T-cell (primary cell): Measurements from ENCODE around the gene CPNE7. TPM values are rescaled to one million over a fixed set of nuclear protein-coding genes. Genes with fewer than 3 reads are reported as not detected.

ENCODE experiments used
- ATAC-seq, 4 experiments: fragments of 200-7000 bp in 3 of 4; fragments of 150-1000 bp in 1 of 4; cut with Tn5 transposase; replicated peaks in 1 of 4; 1 replicate in 3 of 4; 2 replicates in 1 of 4; pipeline ENCODE4 v1.10.0; 2021; ENCODE audit warnings: moderate library complexity in 3 of 4, mild to moderate bottlenecking in 2 of 4, moderate number of reproducible peaks in 1 of 4
- CTCF ChIA-PET, 2 donors: fragments of 300-600 bp; sonication (Branson Sonifier 250); formaldehyde crosslinking; loops; one replicate each; lab custom pipeline; 2022; ENCODE audit warnings: antibody characterized with exemption in 2 of 2; lab: Charles Lee
- POLR2A ChIA-PET, 2 donors: fragments of 300-600 bp; sonication (Branson Sonifier 250); formaldehyde crosslinking; loops; one replicate each; lab custom pipeline; 2022; ENCODE audit warnings: antibody characterized with exemption in 2 of 2; lab: Charles Lee
- DNase-seq, 35 experiments: peaks; one replicate each; pipeline versions ENCODE4 v3.0.0 to v3.0.0-alpha.2; 2013 to 2023
- H3K27ac ChIP-seq: one replicate; pipeline ENCODE4 v1.5.1; 2013; ENCODE audit warnings: low read length
- H3K27me3 ChIP-seq, 2 experiments: replicated peaks in 1 of 2; 1 replicate in 1 of 2; 2 replicates in 1 of 2; pipeline versions ENCODE4 v1.6.1 to v1.7.0; 2013; ENCODE audit warnings: low read length in 1 of 2, mixed read lengths in 1 of 2; ENCODE audit not compliant: control insufficient read depth in 2 of 2, insufficient read depth in 2 of 2; ENCODE audit errors: extremely low read depth in 1 of 2
- H3K36me3 ChIP-seq, 2 donors: 1 replicate in 1 of 2; 2 replicates in 1 of 2; pipeline versions ENCODE4 v1.6.1 to v1.7.0; 2013; ENCODE audit warnings: low read length in 1 of 2; ENCODE audit not compliant: control insufficient read depth in 2 of 2, insufficient read depth in 1 of 2; ENCODE audit errors: extremely low read depth in 1 of 2
- H3K4me1 ChIP-seq, 2 experiments: 1 replicate in 1 of 2; 2 replicates in 1 of 2; pipeline versions ENCODE4 v1.6.1 to v1.7.0; 2013; ENCODE audit warnings: low read length in 2 of 2, mixed read lengths in 1 of 2; ENCODE audit not compliant: insufficient read depth in 2 of 2, control insufficient read depth in 1 of 2; ENCODE audit errors: extremely low read depth in 1 of 2
- H3K4me3 ChIP-seq, 2 donors: 1 replicate in 1 of 2; 2 replicates in 1 of 2; pipeline versions ENCODE4 v1.5.1 to v1.7.0; 2013; ENCODE audit warnings: mild to moderate bottlenecking in 2 of 2, low read length in 1 of 2, moderate library complexity in 1 of 2; ENCODE audit not compliant: control insufficient read depth in 1 of 2; ENCODE audit errors: extremely low read depth in 1 of 2
- H3K9me3 ChIP-seq: 2 replicates; pipeline ENCODE4 v1.7.0; 2013
- H3K27ac Mint-ChIP-seq, 2 donors: one replicate each; pipeline ENCODE4 v1.8.0; 2020 to 2021; ENCODE audit warnings: mild to moderate bottlenecking in 2 of 2, mixed read lengths in 2 of 2
- H3K27me3 Mint-ChIP-seq, 2 donors: one replicate each; pipeline ENCODE4 v1.8.0; 2021 to 2022; ENCODE audit warnings: mixed read lengths in 2 of 2
- H3K36me3 Mint-ChIP-seq: one replicate; pipeline ENCODE4 v1.8.0; 2021; ENCODE audit warnings: mixed read lengths
- H3K4me1 Mint-ChIP-seq, 3 donors: one replicate each; pipeline ENCODE4 v1.8.0; 2020 to 2022; ENCODE audit warnings: mixed read lengths in 3 of 3, mild to moderate bottlenecking in 1 of 3
- H3K4me3 Mint-ChIP-seq, 3 donors: one replicate each; pipeline ENCODE4 v1.8.0; 2020 to 2022; ENCODE audit warnings: mild to moderate bottlenecking in 3 of 3, mixed read lengths in 3 of 3, moderate library complexity in 3 of 3
- H3K9me3 Mint-ChIP-seq, 3 donors: one replicate each; pipeline ENCODE4 v1.8.0; 2020 to 2022; ENCODE audit warnings: mixed read lengths in 3 of 3
- WGBS: methylation state at CpG from one replicate; pipeline ENCODE4 v1.1.5; 2013; ENCODE audit warnings: missing lambda C conversion rate; ENCODE audit not compliant: insufficient coverage; 5-methylcytosine and 5-hydroxymethylcytosine counted together
- total RNA-seq, 35 experiments: library from RNA in 6 of 35; stranded (reverse) in 6 of 35; fragments of 120-200 nt in 1 of 35; gene quantifications; one replicate each; pipeline versions ENCODE4 v1.2.1 to v1.2.4 and lab custom pipeline; 2013 to 2026

CPNE7 gene
- total RNA-seq, 5 donors from 2014 or later (not counting 1 experiment from before 2014, with no cell fraction given): 1.9 to 8.7 (median 5.1) TPM

DNA sequence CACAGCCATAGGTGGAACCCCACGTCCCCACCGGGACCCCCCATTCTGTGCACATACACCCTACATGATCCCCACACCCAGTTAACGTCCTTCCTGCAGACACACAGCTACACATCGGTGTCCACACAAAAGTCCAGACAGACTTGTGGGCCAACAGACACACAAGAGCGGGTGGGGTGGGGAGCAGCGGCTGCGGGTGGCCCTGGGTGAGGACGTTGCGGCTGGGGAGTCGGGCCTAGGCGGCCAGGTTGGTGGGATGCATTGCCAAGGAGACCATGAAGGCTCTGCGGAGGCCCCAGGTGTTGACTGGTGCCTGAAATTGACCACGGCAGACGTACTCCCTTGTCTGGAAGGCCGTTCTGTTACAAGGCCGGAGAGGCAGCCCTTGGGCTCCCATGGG is 29.2 kb downstream of the CPNE7 start:
- H3K27ac Mint-ChIP-seq: no peak overlapping the region
- Histone ChIP-seq H3K4me1 (peaks cover 0 to 16% of the 10 kb centered on the region in 2 experiments), H3K36me3 (no peaks in the 10 kb centered on the region), H3K9me3 (no peaks in the 10 kb centered on the region), H3K27me3 (peaks cover 0 to 2% of the 10 kb centered on the region in 2 experiments), H3K27ac (no peak overlapping the region), H3K4me3 (no peak overlapping the region)
- ChIA-PET CTCF (no interaction called here), POLR2A (no interaction called here)
- DNase-seq (no peak), ATAC-seq (no peak)
- H3K4me1 Mint-ChIP-seq: peaks cover 14 to 19% (median 14%) of the 10 kb centered on the region in 3 donors
- H3K9me3 Mint-ChIP-seq: no peaks in the 10 kb centered on the region
- H3K4me3 Mint-ChIP-seq: no peak overlapping the region
- H3K36me3 Mint-ChIP-seq: no peaks in the 10 kb centered on the region
- 90% methylated on average over 14 of the region's 16 CpGs for WGBS
- no peaks in the 10 kb centered on the region for H3K27me3 Mint-ChIP-seq

DNA sequence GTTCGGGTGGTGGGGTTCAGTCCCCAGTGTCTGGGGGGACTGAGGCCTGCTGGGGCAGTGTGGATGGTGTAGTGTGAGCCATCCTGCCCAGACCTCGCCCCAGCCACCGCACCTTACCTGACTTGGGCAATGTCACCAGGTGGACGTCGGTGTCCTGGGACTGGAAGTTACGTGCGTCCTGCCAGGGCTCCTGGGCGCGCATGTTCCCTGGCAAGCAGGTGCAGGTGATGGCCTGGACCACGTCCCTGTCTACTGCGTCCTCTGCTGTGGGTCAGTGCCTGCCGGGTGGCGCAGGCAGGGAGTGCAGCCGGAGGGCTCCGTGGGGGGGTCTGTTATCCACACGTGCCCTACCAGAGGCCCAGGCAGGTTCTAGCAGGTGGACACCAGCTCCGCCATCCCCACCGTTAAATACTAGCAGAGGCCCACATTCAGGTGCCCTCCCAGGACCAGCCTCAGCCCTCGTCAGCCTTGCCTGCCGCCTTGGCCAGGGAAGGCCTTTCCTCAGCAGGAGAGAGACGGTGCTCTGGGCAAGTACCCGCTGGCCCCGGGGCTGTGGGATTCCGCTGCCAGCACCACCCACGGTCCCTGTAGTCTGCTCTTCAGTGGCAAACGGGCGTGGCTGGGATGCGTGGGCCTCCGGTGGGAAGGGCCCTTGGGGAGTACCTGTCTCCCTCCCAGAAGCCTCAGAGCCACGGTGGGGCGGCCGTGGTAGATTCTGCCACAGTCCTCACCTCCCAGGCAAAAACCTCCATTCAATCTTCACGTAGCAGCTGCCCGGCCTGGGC is 29.8 kb downstream of the CPNE7 start:
- Histone ChIP-seq H3K27ac (no peak overlapping the region), H3K27me3 (peaks cover 0 to 2% of the 10 kb centered on the region in 2 experiments), H3K36me3 (no peaks in the 10 kb centered on the region), H3K4me1 (peaks cover 0 to 16% of the 10 kb centered on the region in 2 experiments), H3K4me3 (no peak overlapping the region), H3K9me3 (no peaks in the 10 kb centered on the region)
- Mint-ChIP-seq H3K27me3 (no peaks in the 10 kb centered on the region), H3K27ac (no peak overlapping the region), H3K4me1 (peaks cover 14% of the 10 kb centered on the region in 3 donors), H3K4me3 (no peak overlapping the region), H3K36me3 (no peaks in the 10 kb centered on the region), H3K9me3 (no peaks in the 10 kb centered on the region)
- DNase-seq (no peak), ATAC-seq (no peak)
- WGBS: 87% methylated on average over 28 of the region's 34 CpGs
- ChIA-PET POLR2A (no interaction called here), CTCF (no interaction called here)

DNA sequence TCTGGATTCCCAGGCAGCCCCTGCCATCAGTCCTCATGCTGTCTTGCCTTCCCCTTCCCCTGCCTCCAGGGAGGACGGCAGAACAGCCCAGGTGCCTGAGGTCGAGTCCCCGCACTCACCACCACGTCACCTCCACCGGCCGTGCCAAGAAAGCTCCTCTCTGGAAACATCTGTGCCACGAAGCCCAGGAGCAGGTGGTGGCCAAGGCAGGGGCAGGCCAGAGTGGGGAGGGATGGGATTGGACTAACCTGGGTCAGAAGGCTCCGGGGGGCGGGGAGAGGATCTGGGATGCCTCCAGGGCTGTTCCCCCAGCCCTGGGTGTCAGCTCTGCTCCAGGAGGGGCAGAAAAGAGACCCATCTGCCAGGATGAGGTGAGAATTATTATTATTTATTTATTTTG is 30.4 kb downstream of the CPNE7 start:
- Histone ChIP-seq H3K36me3 (no peaks in the 10 kb centered on the region), H3K4me1 (peaks cover 0 to 16% of the 10 kb centered on the region in 2 experiments), H3K9me3 (no peaks in the 10 kb centered on the region), H3K27me3 (peaks cover 0 to 2% of the 10 kb centered on the region in 2 experiments), H3K27ac (no peak overlapping the region), H3K4me3 (no peak overlapping the region)
- CTCF ChIA-PET: no interaction called here
- H3K36me3 Mint-ChIP-seq: no peaks in the 10 kb centered on the region
- 73% methylated on average over 3 of the region's 9 CpGs for WGBS
- POLR2A ChIA-PET: no interaction called here
- DNase-seq (no peak), ATAC-seq (no peak)
- H3K9me3 Mint-ChIP-seq: no peaks in the 10 kb centered on the region
- no peak overlapping the region for H3K27ac Mint-ChIP-seq
- H3K4me1 Mint-ChIP-seq: peaks cover 13 to 14% (median 14%) of the 10 kb centered on the region in 3 donors
- H3K4me3 Mint-ChIP-seq: no peak overlapping the region
- no peaks in the 10 kb centered on the region for H3K27me3 Mint-ChIP-seq

DNA sequence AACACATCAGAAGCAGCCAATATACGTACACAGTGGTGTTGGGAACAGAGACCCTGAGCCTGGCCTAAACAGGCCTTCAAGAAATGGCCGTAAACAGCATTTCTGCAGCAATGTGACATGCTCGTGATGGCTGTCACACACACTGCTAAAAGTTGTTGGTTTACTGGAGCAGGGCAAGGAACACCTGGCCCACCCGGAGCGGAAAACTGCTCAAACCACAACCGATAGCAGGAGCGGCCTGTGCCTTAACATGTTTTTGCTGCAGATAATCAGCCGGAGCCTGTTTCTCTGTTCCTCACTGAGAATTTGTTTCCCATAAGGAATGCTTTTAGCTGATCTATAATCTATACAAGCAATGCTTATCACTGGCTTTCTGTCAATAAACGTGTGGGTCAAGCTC is 31.9 kb downstream of the CPNE7 start:
- no peak overlapping the region for H3K27ac ChIP-seq
- peaks cover 7 to 8% (median 7%) of the 10 kb centered on the region in 3 donors for H3K4me1 Mint-ChIP-seq
- ChIA-PET POLR2A (no interaction called here), CTCF (interaction anchor here in 1 of 2 donors (0.6 kb wide), 1 partner anchor 12 kb away, joined by 8 read pairs; no protein-coding TSS in a partner anchor)
- H3K36me3 Mint-ChIP-seq: no peaks in the 10 kb centered on the region
- DNase-seq: no peak
- H3K27ac Mint-ChIP-seq: no peak overlapping the region
- no peaks in the 10 kb centered on the region for H3K9me3 ChIP-seq
- H3K27me3 ChIP-seq: peaks cover 0 to under 1% of the 10 kb centered on the region in 2 experiments
- ATAC-seq: no peak
- H3K36me3 ChIP-seq: no peaks in the 10 kb centered on the region
- 55% methylated on average over 9 of the region's 9 CpGs for WGBS
- no peak overlapping the region for H3K4me3 Mint-ChIP-seq
- peaks cover 0 to 8% of the 10 kb centered on the region in 2 experiments for H3K4me1 ChIP-seq
- H3K9me3 Mint-ChIP-seq: peaks cover 0 to under 1% (median 0%) of the 10 kb centered on the region in 3 donors
- H3K4me3 ChIP-seq: no peak overlapping the region
- no peaks in the 10 kb centered on the region for H3K27me3 Mint-ChIP-seq

DNA sequence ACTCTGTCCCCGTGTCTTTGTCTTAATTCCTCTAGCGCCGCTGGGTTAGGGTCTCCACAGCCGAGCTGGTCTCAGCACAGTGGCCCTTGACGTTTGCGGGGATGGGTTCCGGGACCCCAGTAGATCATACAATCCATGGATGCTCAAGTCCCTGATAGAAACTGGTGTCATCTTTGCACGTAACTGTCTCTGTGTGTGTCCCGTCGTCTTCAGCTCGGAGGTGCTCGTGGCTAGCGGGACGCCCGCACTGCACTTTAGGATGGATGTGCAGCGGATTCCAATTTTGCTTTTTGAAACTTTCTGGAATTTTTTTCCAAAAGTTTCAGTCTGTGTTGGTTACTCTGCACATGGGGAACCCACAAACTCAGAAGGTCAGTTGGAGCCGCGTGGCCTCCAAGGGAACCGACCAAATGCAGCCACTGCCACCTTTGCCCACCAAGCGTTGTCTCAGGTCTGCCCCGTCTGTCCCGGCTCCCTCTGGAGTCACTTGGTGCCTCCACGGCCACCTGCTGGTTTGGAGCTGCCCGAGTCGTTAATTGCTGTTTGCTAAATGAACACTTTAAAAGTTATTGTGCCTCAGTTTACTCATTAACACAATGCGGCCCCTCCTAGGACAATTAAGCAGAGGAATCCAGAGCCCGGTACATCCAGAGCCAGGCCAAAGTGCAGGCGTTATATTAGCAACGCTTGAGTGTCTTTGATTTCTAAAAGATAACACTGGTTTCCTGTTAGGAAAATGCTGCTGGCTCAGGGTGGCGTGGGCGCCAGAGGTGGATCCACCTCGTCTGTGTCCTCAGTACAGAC is 32.6 kb downstream of the CPNE7 start:
- Histone ChIP-seq H3K4me3 (no peak overlapping the region), H3K9me3 (no peaks in the 10 kb centered on the region), H3K27ac (no peak overlapping the region), H3K4me1 (peaks cover 0 to 2% of the 10 kb centered on the region in 2 experiments), H3K27me3 (no peaks in the 10 kb centered on the region), H3K36me3 (no peaks in the 10 kb centered on the region)
- ChIA-PET CTCF (interaction anchor here in 1 of 2 donors (0.6 kb wide), 1 partner anchor 11 kb away, joined by 8 read pairs; no protein-coding TSS in a partner anchor), POLR2A (no interaction called here)
- no peaks in the 10 kb centered on the region for H3K27me3 Mint-ChIP-seq
- peaks cover 0 to 4% (median 0%) of the 10 kb centered on the region in 3 donors for H3K9me3 Mint-ChIP-seq
- WGBS: 90% methylated on average over 28 of the region's 32 CpGs
- no peak overlapping the region for H3K27ac Mint-ChIP-seq
- ATAC-seq (no peak), DNase-seq (no peak)
- H3K4me3 Mint-ChIP-seq: no peak overlapping the region
- peaks cover under 1 to 2% (median under 1%) of the 10 kb centered on the region in 3 donors for H3K4me1 Mint-ChIP-seq
- no peaks in the 10 kb centered on the region for H3K36me3 Mint-ChIP-seq

DNA sequence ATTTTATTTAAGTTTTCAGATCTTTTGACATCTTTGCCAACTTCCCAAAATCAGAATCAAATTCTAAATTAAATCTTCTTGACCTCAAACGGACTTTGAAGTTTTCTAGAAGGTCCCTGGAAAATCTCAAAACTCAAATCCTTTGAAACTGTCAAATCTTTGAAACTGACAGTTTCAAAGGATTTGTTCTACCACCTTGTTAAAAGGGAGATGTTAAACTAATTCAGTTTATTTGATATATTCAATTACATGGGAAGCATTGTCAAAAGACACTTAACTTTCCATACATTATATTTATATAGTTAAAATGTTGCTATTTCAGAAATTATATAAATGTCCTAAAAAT is 34.5 kb downstream of the CPNE7 start:
- Histone ChIP-seq H3K36me3 (no peaks in the 10 kb centered on the region), H3K4me3 (no peak overlapping the region), H3K27me3 (peaks cover 0 to under 1% of the 10 kb centered on the region in 2 experiments), H3K4me1 (peaks cover 0 to 2% of the 10 kb centered on the region in 2 experiments), H3K9me3 (no peaks in the 10 kb centered on the region), H3K27ac (no peak overlapping the region)
- no peak for ATAC-seq
- POLR2A ChIA-PET: no interaction called here
- no peak for DNase-seq
- WGBS: no CpG with 5 or more reads among the region's 1 CpG
- no peak overlapping the region for H3K4me3 Mint-ChIP-seq
- H3K4me1 Mint-ChIP-seq: peaks cover 0 to 1% (median 0%) of the 10 kb centered on the region in 3 donors
- no peaks in the 10 kb centered on the region for H3K27me3 Mint-ChIP-seq
- H3K9me3 Mint-ChIP-seq: peaks cover 0 to 4% (median 0%) of the 10 kb centered on the region in 3 donors
- CTCF ChIA-PET: no interaction called here
- no peaks in the 10 kb centered on the region for H3K36me3 Mint-ChIP-seq
- no peak overlapping the region for H3K27ac Mint-ChIP-seq
